HCT116 (cell line): ENCODE measurements around the gene PRUNE1. TPM values are rescaled to one million over a fixed set of nuclear protein-coding genes. Genes with fewer than 3 reads are reported as not detected.
A peak's percentile ranks its signal among the peaks of the same experiment; 100 is the strongest.

Experiments used
- ATAC-seq: fragments of 200-7000 bp; cut with Tn5 transposase; 2 replicates; pipeline ENCODE4 v1.9.1; 2020; ENCODE audit warnings: mild to moderate bottlenecking, moderate library complexity
- BruUV-seq: library from RNA; stranded (reverse); fragments of 400-500 nt; replicated peaks from 2 replicates; lab custom pipeline; 2021; lab: Mats Ljungman, UMichigan
- CTCF ChIA-PET: fragments of 300-600 bp; sonication (Branson Sonifier 250); formaldehyde crosslinking; loops from one replicate; lab custom pipeline; 2021; ENCODE audit warnings: antibody characterized with exemption; lab: Charles Lee
- POLR2A ChIA-PET: fragments of 300-600, 350-600 bp; sonication (Branson Sonifier 250); formaldehyde crosslinking; loops from one replicate; lab custom pipeline; 2021; ENCODE audit warnings: antibody characterized with exemption; lab: Charles Lee
- RAD21 ChIA-PET, 2 experiments: fragments of 300-600 bp; sonication (Branson Sonifier 250); formaldehyde crosslinking; loops; one replicate each; lab custom pipeline; 2023; ENCODE audit warnings: low total read pairs in 2 of 2; ENCODE audit not compliant: uncharacterized antibody in 2 of 2, unreplicated experiment in 2 of 2, low non-redundant PET in 1 of 2; lab: Charles Lee
- DNase-seq: peaks from one replicate; pipeline ENCODE4 v3.0.0-alpha.2; 2010; ENCODE audit warnings: low read depth, low spot score
- H2AFZ ChIP-seq: fragments of 200-600 bp; shearing (Covaris generic), sonication (generic); 2 replicates; pipeline ENCODE4 v1.6.1; 2017; ENCODE audit warnings: low read depth, mixed run types, mixed read lengths, antibody characterized with exemption, low read length; ENCODE audit not compliant: poor library complexity, severe bottlenecking
- H3K27ac ChIP-seq: 2 replicates; pipeline ENCODE4 v1.5.1; 2012; ENCODE audit warnings: low read depth, low read length
- H3K27me3 ChIP-seq: fragments of 200-600 bp; sonication (generic); 2 replicates; pipeline ENCODE4 v1.6.1; 2016; ENCODE audit warnings: mixed run types, low read length, mixed read lengths; ENCODE audit not compliant: insufficient read depth
- H3K36me3 ChIP-seq, 2 experiments: fragments of 200-500 bp in 1 of 2; fragments of 200-600 bp in 1 of 2; sonication (Bioruptor generic) in 1 of 2; sonication (generic) in 1 of 2; 2 replicates each; pipeline versions ENCODE4 v1.5.1 to v1.6.1; 2014 to 2016; ENCODE audit warnings: low read length in 2 of 2, inconsistent platforms in 1 of 2, mixed read lengths in 1 of 2, mixed run types in 1 of 2; ENCODE audit not compliant: insufficient read depth in 2 of 2, control insufficient read depth in 1 of 2
- H3K4me1 ChIP-seq, 2 experiments: fragments of 200-600 bp in 1 of 2; sonication (generic) in 1 of 2; 2 replicates each; pipeline versions ENCODE4 v1.5.1 to v1.6.1; 2012 to 2017; ENCODE audit warnings: low read length in 2 of 2, inconsistent platforms in 1 of 2, mild to moderate bottlenecking in 1 of 2, mixed read lengths in 1 of 2, mixed run types in 1 of 2, moderate library complexity in 1 of 2; ENCODE audit not compliant: insufficient read depth in 2 of 2, control insufficient read depth in 1 of 2
- H3K4me2 ChIP-seq: fragments of 200-600 bp; sonication (generic); 2 replicates; pipeline ENCODE4 v1.6.1; 2017; ENCODE audit warnings: mixed run types, low read length, mixed read lengths
- H3K4me3 ChIP-seq, 2 experiments: fragments of 200-600 bp in 1 of 2; sonication (generic) in 1 of 2; replicated peaks in 1 of 2; 2 replicates each; pipeline ENCODE4 v1.5.1; 2011 to 2016; ENCODE audit warnings: low read length in 2 of 2, control low read depth in 1 of 2, low read depth in 1 of 2, mild to moderate bottlenecking in 1 of 2, mixed read lengths in 1 of 2, mixed run types in 1 of 2
- H3K79me2 ChIP-seq: fragments of 200-600 bp; sonication (generic); 2 replicates; pipeline ENCODE4 v1.6.1; 2017; ENCODE audit warnings: mild to moderate bottlenecking, mixed run types, low read length, moderate library complexity, mixed read lengths; ENCODE audit not compliant: insufficient read depth
- H3K9ac ChIP-seq: fragments of 200-600 bp; sonication (generic); 2 replicates; pipeline ENCODE4 v1.6.1; 2016; ENCODE audit warnings: low read length, mixed read lengths
- H3K9me2 ChIP-seq: fragments of 200-600 bp; sonication (generic), shearing (Covaris generic); 2 replicates; pipeline ENCODE4 v1.6.1; 2017; ENCODE audit warnings: mixed run types, mild to moderate bottlenecking, moderate library complexity; ENCODE audit not compliant: insufficient read depth
- H3K9me3 ChIP-seq, 2 experiments: fragments of 200-500 bp in 1 of 2; fragments of 200-600 bp in 1 of 2; sonication (Bioruptor generic) in 1 of 2; sonication (generic) in 1 of 2; 2 replicates each; pipeline ENCODE4 v1.6.1; 2014 to 2017; ENCODE audit warnings: low read length in 2 of 2, mixed read lengths in 2 of 2, inconsistent platforms in 1 of 2, low read depth in 1 of 2, mild to moderate bottlenecking in 1 of 2, mixed run types in 1 of 2, moderate library complexity in 1 of 2; ENCODE audit not compliant: control insufficient read depth in 1 of 2, insufficient read depth in 1 of 2
- H4K20me1 ChIP-seq: fragments of 200-600 bp; sonication (generic), shearing (Covaris generic); 2 replicates; pipeline ENCODE4 v1.6.1; 2017; ENCODE audit warnings: mixed run types, mild to moderate bottlenecking, moderate library complexity; ENCODE audit not compliant: insufficient read depth
- CBX3 ChIP-seq: IDR thresholded peaks from 2 replicates; pipeline ENCODE4 v1.6.1; 2012; ENCODE audit warnings: low read depth
- EGR1 ChIP-seq: IDR thresholded peaks from 2 replicates; pipeline ENCODE4 v1.6.1; 2012; ENCODE audit warnings: low read depth
- POLR2AphosphoS5 ChIP-seq: IDR thresholded peaks from 2 replicates; pipeline ENCODE4 v1.6.1; 2011; ENCODE audit warnings: mild to moderate bottlenecking, low read depth, low read length, moderate library complexity
- RAD21 ChIP-seq: IDR thresholded peaks from 2 replicates; pipeline ENCODE4 v1.6.1; 2012; ENCODE audit warnings: low read depth, mild to moderate bottlenecking
- TCF7L2 ChIP-seq: IDR thresholded peaks from 2 replicates; pipeline ENCODE4 v1.7.0; 2011; ENCODE audit warnings: borderline replicate concordance, inconsistent platforms; ENCODE audit not compliant: insufficient read depth, insufficient read length; ENCODE audit errors: extremely low read depth
- YY1 ChIP-seq: IDR thresholded peaks from 2 replicates; pipeline ENCODE4 v1.6.1; 2011; ENCODE audit warnings: low read length, low read depth, moderate library complexity, mild to moderate bottlenecking; ENCODE audit not compliant: insufficient replicate concordance; ENCODE audit errors: extremely low read depth
- ZFX ChIP-seq: fragments of 450-650 bp; IDR thresholded peaks from 2 replicates; pipeline ENCODE4 v1.6.1; 2017
- intact Hi-C: fragments of 100-400 bp; cut with micrococcal nuclease; formaldehyde crosslinking; loops from 2 replicates; pipeline ENCODE4 v1.10.0; 2022
- total RNA-seq: library from RNA; stranded (reverse); gene quantifications from one replicate; pipeline ENCODE4 v1.2.1, GENCODE V29; 2021; ENCODE audit not compliant: unreplicated experiment
- TF ChIP-seq, protein P1 (sequence below): IDR thresholded peaks from 2 replicates; pipeline ENCODE4 v1.6.1; 2012
- TF ChIP-seq, protein P2 (sequence below): IDR thresholded peaks from 2 replicates; pipeline ENCODE4 v1.6.1; 2012

PRUNE1 gene
- total RNA-seq, 1 experiment from 2014 or later: 20.2 TPM

- H3K36me3 ChIP-seq: peaks cover 44 to 83% of the 10 kb centered on the region in 2 experiments
- no peaks in the 10 kb centered on the region for H3K9me3 ChIP-seq
- H3K27me3 ChIP-seq: no peaks in the 10 kb centered on the region
- DNase-seq (no peak), ATAC-seq (no peak)
- H3K4me2 ChIP-seq: no peak overlapping the region
- ChIA-PET POLR2A (no interaction called here), RAD21 (no interaction called here), CTCF (no interaction called here)
- H2AFZ ChIP-seq: no peak overlapping the region
- no peaks in the 10 kb centered on the region for H3K9me2 ChIP-seq
- H3K4me1 ChIP-seq: no peaks in the 10 kb centered on the region
- intact Hi-C loops: no loop called here
- H4K20me1 ChIP-seq: no peaks in the 10 kb centered on the region
- no peak overlapping the region for H3K27ac ChIP-seq
- TF ChIP-seq CBX3: no peak
- TF ChIP-seq, protein P1, sequence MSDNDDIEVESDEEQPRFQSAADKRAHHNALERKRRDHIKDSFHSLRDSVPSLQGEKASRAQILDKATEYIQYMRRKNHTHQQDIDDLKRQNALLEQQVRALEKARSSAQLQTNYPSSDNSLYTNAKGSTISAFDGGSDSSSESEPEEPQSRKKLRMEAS: no peak
- TF ChIP-seq TCF7L2: no peak
- TF ChIP-seq ZFX: no peak
- TF ChIP-seq RAD21: no peak
- no peak for TF ChIP-seq YY1
- no peak for TF ChIP-seq EGR1
- TF ChIP-seq POLR2AphosphoS5: no peak
- peaks cover 12% of the 10 kb centered on the region; the same call in 1 of the 2 replicates for H3K79me2 ChIP-seq
- H3K4me3 ChIP-seq: no peak overlapping the region
- BruUV-seq: no TSS peak
- no peak overlapping the region for H3K9ac ChIP-seq
Measured at GRCh38 chr1:150964164-150964489, 44.1 kb upstream of the PRUNE1 start.

GRCh38 chr1:150965605-150966004, 42.6 kb upstream of the PRUNE1 start:
- TF ChIP-seq, protein P2, sequence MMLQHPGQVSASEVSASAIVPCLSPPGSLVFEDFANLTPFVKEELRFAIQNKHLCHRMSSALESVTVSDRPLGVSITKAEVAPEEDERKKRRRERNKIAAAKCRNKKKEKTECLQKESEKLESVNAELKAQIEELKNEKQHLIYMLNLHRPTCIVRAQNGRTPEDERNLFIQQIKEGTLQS: no peak
- TF ChIP-seq POLR2AphosphoS5: peak; percentile 40; the same call in 1 of the 2 replicates
- Histone ChIP-seq H3K9me3 (no peaks in the 10 kb centered on the region), H2AFZ (no peak overlapping the region), H4K20me1 (no peaks in the 10 kb centered on the region), H3K27me3 (no peaks in the 10 kb centered on the region), H3K4me2 (no peak overlapping the region), H3K36me3 (peaks cover 37 to 75% of the 10 kb centered on the region in 2 experiments), H3K4me1 (no peaks in the 10 kb centered on the region), H3K9me2 (no peaks in the 10 kb centered on the region), H3K27ac (no peak overlapping the region), H3K9ac (no peak overlapping the region), H3K4me3 (no peak overlapping the region), H3K79me2 (peaks cover 27% of the 10 kb centered on the region)
- CTCF ChIA-PET: no interaction called here
- intact Hi-C loops: no loop called here
- BruUV-seq: no TSS peak
- POLR2A ChIA-PET: interaction anchor here (1.2 kb wide), 1 partner anchor 11 kb away, joined by 5 read pairs; no protein-coding TSS in a partner anchor
- RAD21 ChIA-PET: no interaction called here
- ATAC-seq (no peak), DNase-seq (no peak)
